HG02678 (cell line): ENCODE results near the gene WDR43.
"Not testable (repeated sequence)": the region's sequence is repeated elsewhere in the genome, so short reads cannot be mapped to it uniquely, and the experiment has no call there.

Source experiments
- ATAC-seq: cut with Tn5 transposase; IDR thresholded peaks from one replicate; pipeline ENCODE4 v1.9.1; 2021; ENCODE audit warnings: mild to moderate bottlenecking, moderate library complexity; ENCODE audit not compliant: unreplicated experiment

The WDR43 gene

GRCh38 chr2:28958689-28959088 lies 64.2 kb downstream of the WDR43 start:
- no peak for ATAC-seq

GRCh38 chr2:28960401-28960800 lies 65.9 kb downstream of the WDR43 start:
- ATAC-seq: no peak

- no peak for ATAC-seq
These were observed 68.0 kb downstream of the WDR43 start for GRCh38 chr2:28962505-28962904.

DNA sequence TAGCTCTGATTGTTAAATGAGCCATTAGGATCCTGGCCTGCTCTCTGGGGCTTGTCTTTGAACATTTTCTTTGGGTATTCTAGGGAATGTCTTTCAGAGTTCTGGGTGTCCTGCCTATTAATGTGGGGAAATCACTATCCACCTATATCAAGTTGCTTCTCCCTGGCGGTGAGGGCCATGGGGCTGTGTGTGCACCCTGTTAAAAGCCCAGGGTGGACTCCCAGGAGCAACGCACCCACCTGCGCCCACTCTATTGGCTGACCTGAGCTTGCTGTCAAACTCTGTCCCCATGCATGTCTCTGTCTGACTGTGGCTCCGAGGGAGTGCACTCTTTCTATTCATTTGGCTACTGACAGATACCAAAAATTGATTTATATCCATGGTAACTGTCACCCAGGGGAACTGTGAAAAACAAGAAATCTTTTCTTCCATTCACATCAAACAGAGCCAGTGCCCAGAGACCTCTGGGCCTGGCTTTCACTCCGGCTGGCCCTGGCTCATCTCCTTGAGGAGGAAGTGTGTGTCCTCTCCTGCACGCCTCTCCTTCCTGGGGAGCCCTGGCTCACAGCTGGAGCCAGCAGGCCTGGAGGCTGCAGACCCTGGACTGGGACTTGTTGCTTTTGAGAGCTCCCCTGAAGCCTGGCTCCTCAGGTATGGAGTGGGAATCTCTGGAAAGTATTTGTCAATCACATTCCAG lies 76.1 kb downstream of the WDR43 start:
- ATAC-seq: no peak

DNA sequence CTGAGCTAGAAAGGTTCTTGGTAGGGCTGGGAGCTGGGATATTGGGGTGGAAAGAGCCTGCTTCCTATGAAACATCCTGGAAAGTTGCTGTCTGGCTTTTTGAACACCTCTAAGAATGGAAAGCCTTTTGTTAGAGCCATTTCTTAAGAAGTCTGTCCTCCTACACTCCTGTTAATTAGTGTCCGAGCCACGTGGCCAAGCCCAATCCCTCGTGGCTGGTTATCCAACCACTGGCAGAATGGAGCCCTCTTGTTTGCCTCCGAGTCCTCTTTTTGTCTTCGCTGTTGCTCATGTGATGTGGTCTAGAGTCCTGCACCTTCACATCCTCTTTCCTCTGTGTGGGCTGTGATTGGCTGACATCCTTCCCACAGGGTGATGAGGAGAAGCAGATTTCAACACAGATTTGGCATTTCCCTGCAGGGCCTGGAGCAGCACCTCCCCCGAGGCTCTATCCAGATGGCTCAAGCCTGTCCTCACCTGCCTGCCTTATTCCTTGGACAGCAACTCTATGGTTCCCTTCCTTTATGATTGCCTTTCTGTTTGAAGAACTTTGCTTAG lies 78.4 kb downstream of the WDR43 start:
- ATAC-seq: no peak

DNA sequence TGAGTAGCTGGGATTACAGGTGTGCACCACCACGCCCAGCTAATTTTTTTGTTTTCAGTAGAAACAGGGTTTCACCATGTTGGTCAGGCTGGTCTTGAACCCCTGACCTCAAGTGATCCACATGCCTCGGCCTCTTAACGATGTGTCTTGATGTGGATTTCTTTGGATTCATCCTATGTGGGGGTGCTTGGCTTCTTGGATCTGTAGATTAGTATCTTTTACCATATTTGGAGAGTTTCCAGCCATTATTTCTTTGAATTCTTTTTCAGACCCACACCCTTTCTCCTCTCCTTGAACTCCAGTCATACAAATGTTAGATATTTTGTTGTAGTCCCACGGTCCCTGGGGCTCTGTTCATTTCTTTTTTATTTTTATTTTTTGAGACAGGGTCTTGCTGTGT lies 79.8 kb downstream of the WDR43 start:
- no peak for ATAC-seq

DNA sequence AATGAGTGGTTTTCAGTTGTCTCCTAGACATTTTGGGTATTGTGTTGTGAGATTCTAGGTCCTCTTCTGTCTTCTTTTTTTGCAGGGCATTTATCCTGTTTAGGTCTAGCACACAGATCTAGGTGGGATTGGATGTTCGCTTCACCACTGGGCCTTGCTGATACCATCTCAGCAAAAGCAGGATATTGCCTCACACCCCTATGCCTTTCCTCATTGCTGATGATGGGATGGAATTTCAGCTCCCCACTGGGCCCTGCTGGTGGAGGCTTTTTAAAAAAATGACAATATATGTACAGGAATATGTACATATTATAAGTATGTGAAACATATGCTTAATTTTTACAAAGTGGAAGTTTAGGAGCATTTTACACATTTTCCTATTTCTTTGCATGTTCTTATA lies 81.2 kb downstream of the WDR43 start:
- ATAC-seq: no peak

DNA sequence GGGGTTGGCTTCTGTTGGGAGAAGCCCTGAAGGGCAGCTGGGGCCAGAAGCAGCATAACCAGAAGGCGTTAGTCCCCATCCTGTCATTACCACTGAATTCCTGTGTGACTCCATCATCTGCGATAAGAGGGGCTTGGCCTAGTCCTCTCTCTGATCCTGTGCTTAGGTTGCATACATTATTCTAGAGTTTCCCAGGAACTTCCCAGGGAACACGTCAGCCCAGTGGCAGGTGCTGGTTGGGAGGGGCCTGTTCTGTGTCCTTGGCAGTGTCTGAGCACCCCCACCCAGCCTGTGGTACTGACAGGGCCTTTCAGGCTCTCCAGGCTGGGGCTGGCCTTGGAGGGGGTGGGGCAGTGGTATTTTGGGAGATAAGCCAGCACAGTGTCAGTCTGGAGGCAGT lies 82.1 kb downstream of the WDR43 start:
- no peak for ATAC-seq

GRCh38 chr2:28977176-28977875 lies 82.9 kb downstream of the WDR43 start:
- no peak for ATAC-seq

- not testable (repeated sequence) for ATAC-seq
These were observed 83.5 kb downstream of the WDR43 start for GRCh38 chr2:28978001-28978400.

DNA sequence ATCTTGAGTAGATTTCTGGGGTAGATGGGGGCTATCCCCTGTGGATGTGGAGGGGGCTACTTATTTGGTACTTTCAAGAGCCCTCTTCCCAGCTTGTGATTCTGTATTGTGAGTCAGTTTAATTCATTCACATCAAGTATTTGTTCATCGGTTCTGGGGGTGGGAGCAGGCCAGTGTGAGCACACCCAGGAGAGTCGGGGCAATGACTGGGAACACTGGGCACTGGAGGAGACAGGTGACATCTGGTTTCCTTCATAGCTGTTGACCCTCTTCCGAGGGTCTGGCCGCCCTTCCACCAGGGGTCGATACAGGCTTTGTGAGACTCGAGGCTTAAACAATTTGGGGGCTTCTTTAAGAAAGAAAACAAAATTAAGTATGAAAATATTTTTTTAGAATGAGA lies 84.1 kb downstream of the WDR43 start:
- no peak for ATAC-seq

- ATAC-seq: no peak
These were observed 84.6 kb downstream of the WDR43 start for GRCh38 chr2:28979041-28979440.

GRCh38 chr2:28979576-28980366 lies 85.3 kb downstream of the WDR43 start:
- ATAC-seq: no peak

- ATAC-seq: no peak
These were observed 86.0 kb downstream of the WDR43 start for GRCh38 chr2:28980368-28981015.

GRCh38 chr2:28981016-28981441 lies 86.6 kb downstream of the WDR43 start, which contains the start of gene TOGARAM2:
Gene TOGARAM2 (plus strand): TSS chr2:28981298. CDS start chr2:28994835, 13,537 bp downstream.
- ATAC-seq: no peak

DNA sequence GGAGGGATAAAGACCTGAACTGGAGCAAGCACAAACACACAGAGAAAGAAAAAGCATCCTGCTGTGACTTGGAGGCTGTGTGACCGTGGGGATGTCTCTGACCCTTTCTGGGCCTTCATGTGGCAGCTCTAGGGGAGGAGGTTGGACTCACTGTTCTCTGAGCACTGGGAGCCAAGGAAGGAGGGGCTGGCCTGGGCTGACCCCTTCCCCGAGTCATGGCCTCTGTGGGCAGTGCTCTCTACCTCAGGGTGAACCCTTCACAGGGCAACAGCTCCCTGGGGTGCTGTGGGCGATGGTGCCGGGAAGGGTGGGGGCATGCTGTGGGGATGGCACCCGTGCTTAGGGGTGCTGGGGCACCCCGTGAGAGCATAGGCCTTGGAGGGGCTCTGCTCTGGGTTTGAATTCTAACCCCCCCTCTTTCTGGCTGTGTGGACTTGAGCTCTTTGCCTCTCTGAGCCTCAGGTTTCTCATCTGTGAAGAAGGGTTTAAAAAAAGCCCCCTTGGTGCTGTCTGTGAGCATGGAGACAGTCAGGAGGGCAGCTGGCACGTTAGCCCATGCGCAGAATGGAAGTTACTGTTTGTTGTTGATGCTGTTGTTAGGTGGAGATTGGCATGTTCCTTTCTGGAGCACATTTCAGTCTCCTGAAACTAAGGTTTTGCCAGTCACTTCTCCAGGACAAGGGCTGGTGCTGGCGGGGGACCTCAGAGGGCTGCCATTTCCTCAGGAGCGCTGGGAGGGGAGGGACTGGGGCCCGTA lies 87.3 kb downstream of the WDR43 start:
- no peak for ATAC-seq

GRCh38 chr2:28982381-28982950 lies 88.0 kb downstream of the WDR43 start:
- ATAC-seq: no peak

DNA sequence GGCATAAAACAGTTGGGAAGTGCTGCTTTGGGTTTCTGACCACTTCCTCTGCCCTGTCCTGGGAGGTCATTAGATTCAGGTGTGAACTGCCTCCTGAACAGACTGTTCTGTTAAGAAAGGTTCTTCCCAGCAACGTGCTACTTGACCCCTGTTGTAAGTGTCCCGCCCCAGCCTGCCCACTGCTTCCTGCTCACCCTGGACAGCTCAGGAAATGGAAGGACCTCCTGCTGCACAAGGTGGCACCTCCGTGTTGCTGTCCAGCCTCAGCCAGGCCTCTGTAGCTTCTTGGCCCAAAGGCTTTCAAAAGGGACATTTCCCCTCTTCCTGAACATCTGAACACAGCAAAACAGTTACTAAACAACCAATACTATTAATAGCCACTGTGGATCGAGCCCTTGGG lies 92.0 kb downstream of the WDR43 start:
- no peak for ATAC-seq

DNA sequence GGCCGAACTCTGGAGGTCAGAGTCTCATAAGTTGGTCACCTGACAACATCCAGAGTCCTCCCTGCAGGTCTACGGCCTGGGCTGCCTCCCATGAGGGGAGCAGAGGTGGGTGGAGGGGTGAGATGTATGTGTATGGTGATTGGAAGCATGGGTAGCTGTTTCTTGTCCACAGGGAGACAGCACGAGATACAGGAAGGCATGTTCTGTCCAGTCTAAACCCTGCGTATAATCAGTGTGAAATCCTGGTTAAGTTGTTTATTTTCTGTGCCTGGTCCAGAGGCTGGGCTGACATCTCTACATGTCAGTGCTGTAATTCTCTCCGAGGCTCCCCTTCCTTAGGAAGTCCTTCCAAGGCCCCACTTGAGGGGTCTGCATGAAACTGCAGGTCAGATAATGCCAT lies 95.5 kb downstream of the WDR43 start:
- no peak for ATAC-seq

- no peak for ATAC-seq
These were observed 96.0 kb downstream of the WDR43 start for GRCh38 chr2:28990445-28990844.
